Stimulated activated CD4-positive, alpha-beta T cell treated with anti-CD3 and anti-CD28 coated beads, Interleukin-2, amount 100 ng/mL, for 4 hours (primary cell): Measurements from ENCODE around the gene TCIRG1.

Source experiments
- DNase-seq: peaks from one replicate; pipeline ENCODE4 v3.0.0-alpha.2; 2020; ENCODE audit warnings: low read depth

Gene TCIRG1

GRCh38 chr11:68037411-68038225 is 1.2 kb upstream of the TCIRG1 start:
- DNase-seq = no peak

GRCh38 chr11:68038226-68038717 is 553 bp upstream of the TCIRG1 start:
- no peak for DNase-seq

GRCh38 chr11:68039526-68040086 is 781 bp downstream of the TCIRG1 start:
- DNase-seq = no peak

- DNase-seq = no peak
Observed at GRCh38 chr11:68040101-68040956, 1.5 kb downstream of the TCIRG1 start.

- DNase-seq = no peak
Observed at GRCh38 chr11:68040957-68041591, 2.2 kb downstream of the TCIRG1 start.

GRCh38 chr11:68041617-68042218 is 2.9 kb downstream of the TCIRG1 start:
- no peak for DNase-seq

- no peak for DNase-seq
Observed at GRCh38 chr11:68042219-68043028, 3.6 kb downstream of the TCIRG1 start.

GRCh38 chr11:68043029-68043348 is 4.2 kb downstream of the TCIRG1 start:
- DNase-seq = no peak

GRCh38 chr11:68043349-68044144 is 4.7 kb downstream of the TCIRG1 start:
- no peak for DNase-seq

- DNase-seq = no peak
Observed at GRCh38 chr11:68044145-68044813, 5.5 kb downstream of the TCIRG1 start.

- no peak for DNase-seq
Observed at GRCh38 chr11:68044898-68045351, 6.1 kb downstream of the TCIRG1 start.

- no peak for DNase-seq
Observed at GRCh38 chr11:68047437-68048290, 8.8 kb downstream of the TCIRG1 start.

GRCh38 chr11:68048681-68049508 is 10.1 kb downstream of the TCIRG1 start:
- no peak for DNase-seq

- DNase-seq = no peak
Observed at GRCh38 chr11:68049509-68050370, 10.9 kb downstream of the TCIRG1 start.

GRCh38 chr11:68050371-68050841 is 11.6 kb downstream of the TCIRG1 start:
- no peak for DNase-seq
